Peyer's patch (tissue), 4 donors: ENCODE measurements around the gene TTBK2.

ENCODE experiments used
- CTCF ChIP-seq, 6 experiments: fragments of 450-650 bp in 4 of 6; fragments of 200-600 bp in 2 of 6; sonication (generic) in 1 of 6; IDR thresholded peaks; one replicate each; pipeline ENCODE4 v1.5.1; 2017 to 2019; ENCODE audit warnings: antibody characterized with exemption in 6 of 6, mild to moderate bottlenecking in 3 of 6, moderate library complexity in 1 of 6
- POLR2A ChIP-seq, 2 donors: fragments of 450-650 bp; IDR thresholded peaks; one replicate each; pipeline ENCODE4 v1.5.1; 2017; ENCODE audit warnings: antibody characterized with exemption in 2 of 2, mild to moderate bottlenecking in 2 of 2, moderate library complexity in 2 of 2

- no peak for TF ChIP-seq CTCF (IDR thresholded peaks at IDR 0.05)
- no peak for TF ChIP-seq POLR2A (IDR thresholded peaks at IDR 0.05)
These were observed 61.4 kb downstream of the TTBK2 start for GRCh38 chr15:42858999-42859789.
